ENCODE measurements around the gene BCL11A. TPM values are rescaled to one million over a fixed set of nuclear protein-coding genes. Genes with fewer than 3 reads are reported as not detected.

Gene BCL11A
- total and polyA plus RNA-seq, 2 of the 13 experiments (the other 11 are each of a cell fraction or from before 2014, with no cell fraction given), result not detected

DNA sequence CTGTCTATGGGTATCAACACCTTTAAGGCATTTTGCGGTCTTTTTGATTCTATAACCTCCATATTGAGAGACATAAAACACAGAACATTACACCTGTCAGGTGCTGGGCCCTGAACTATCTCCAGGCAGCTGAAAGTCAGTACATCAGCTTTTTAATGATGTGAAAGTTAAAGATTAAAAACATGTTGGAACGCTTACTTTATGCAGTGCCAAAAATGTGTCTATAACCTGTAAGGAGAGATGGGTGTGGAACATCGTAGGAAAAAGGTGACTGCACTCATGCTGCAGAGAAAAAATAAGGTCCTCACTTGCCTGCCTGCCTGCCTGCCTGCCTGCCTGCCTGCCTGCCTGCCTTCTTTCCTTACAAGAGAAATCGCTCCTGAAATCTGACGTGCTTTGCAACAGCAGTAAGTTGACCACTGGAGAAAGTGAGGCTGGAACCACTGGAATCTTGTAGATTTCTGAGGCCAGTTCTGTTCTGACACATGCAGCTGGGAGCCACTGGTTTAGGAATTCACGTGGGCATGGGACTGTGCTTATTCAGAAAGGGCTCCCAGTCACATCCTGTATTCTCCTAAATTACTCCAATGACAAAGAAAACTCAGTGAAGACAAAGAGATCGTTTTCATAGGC lies 34.1 kb downstream of the BCL11A start:
- WGBS (ENCODE audit: low lambda C conversion rate), result 34% methylated on average over 7 of the region's 7 CpGs
- Histone ChIP-seq H3K4me3 (replicated peaks in 1 of 3; ENCODE audit: insufficient read depth in 1 of 3, low read depth in 2 of 3, low read length in 3 of 3) (no peak overlapping the region), H3K79me2 (ENCODE audit: insufficient read depth, low read length) (no peaks in the 10 kb centered on the region), H3K9ac (ENCODE audit: insufficient read depth, low read depth, low read length) (no peak overlapping the region), H3K9me3 (ENCODE audit: low read length) (no peaks in the 10 kb centered on the region), H2AFZ (ENCODE audit: low read length) (no peak overlapping the region), H3K27ac (ENCODE audit: extremely low read length, insufficient read depth, low read length) (no peak overlapping the region), H3K4me1 (ENCODE audit: insufficient read depth, low read length) (no peaks in the 10 kb centered on the region), H3K36me3 (replicated peaks in 1 of 2; ENCODE audit: control insufficient read depth in 1 of 2, insufficient read depth in 2 of 2, low read length in 2 of 2) (no peaks in the 10 kb centered on the region), H3K27me3 (ENCODE audit: control insufficient read depth in 1 of 2, insufficient read depth in 2 of 2, low read length in 2 of 2) (peaks cover 0 to 16% of the 10 kb centered on the region in 2 experiments; a peak in 2 of 5 replicates), H4K20me1 (ENCODE audit: insufficient read depth, low read length) (no peaks in the 10 kb centered on the region), H3K4me2 (ENCODE audit: low read depth, low read length) (no peak overlapping the region)
- in situ Hi-C loops (cut with HindIII; ENCODE audit: extremely low pct_ligation_motif_present, low pct_unique_long_range_greater_than_20kb), result no loop called here
- DNase-seq (ENCODE audit: low spot score) (no peak), FAIRE-seq (no peak), ATAC-seq (no peak)
- ChIA-PET POLR2A (no interaction called here), CTCF (ENCODE audit: low intra/inter-chr PET ratio, low total read pairs) (no interaction called here)
- no TSS peak for BruUV-seq (replicated peaks)
- intact Hi-C loops (cut with micrococcal nuclease; ENCODE audit: unreplicated experiment), result no loop called here
- TF ChIP-seq SMAD1 (CRISPR knock-in tag; IDR thresholded peaks at IDR 0.05; ENCODE audit: borderline replicate concordance, low read depth) (no peak), ZNF563 (CRISPR knock-in tag; IDR thresholded peaks at IDR 0.05) (no peak), SP1 (IDR thresholded peaks at IDR 0.05) (no peak), SP1 (CRISPR knock-in tag; IDR thresholded peaks at IDR 0.05) (no peak), ZNF17 (CRISPR knock-in tag; IDR thresholded peaks at IDR 0.05) (no peak)

DNA sequence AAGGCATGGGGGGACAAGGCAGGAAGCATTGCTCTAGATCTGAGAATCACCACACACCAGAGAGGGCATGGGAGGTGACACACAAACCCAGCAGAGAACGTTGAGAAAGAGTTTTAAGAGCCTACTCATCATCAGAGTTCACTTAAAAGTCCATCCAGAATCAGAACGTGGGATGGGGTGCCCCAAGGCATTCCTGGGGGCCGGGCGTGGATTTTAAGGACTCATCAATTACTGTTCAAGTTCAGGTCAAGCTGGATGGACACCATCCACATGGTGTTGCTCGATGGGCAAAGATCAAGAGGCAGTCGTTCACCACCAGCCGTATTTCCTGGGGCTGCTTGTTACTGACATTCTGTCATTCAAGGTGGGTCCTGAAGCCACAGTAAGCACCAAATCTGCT lies 34.9 kb downstream of the BCL11A start:
- intact Hi-C loops (cut with micrococcal nuclease; ENCODE audit: unreplicated experiment), result no loop called here
- ChIA-PET CTCF (ENCODE audit: low intra/inter-chr PET ratio, low total read pairs) (no interaction called here), POLR2A (no interaction called here)
- 23% methylated on average over 6 of the region's 7 CpGs for WGBS (ENCODE audit: low lambda C conversion rate)
- Histone ChIP-seq H3K9ac (ENCODE audit: insufficient read depth, low read depth, low read length) (no peak overlapping the region), H3K4me2 (ENCODE audit: low read depth, low read length) (no peak overlapping the region), H3K36me3 (replicated peaks in 1 of 2; ENCODE audit: control insufficient read depth in 1 of 2, insufficient read depth in 2 of 2, low read length in 2 of 2) (no peaks in the 10 kb centered on the region), H3K27me3 (ENCODE audit: control insufficient read depth in 1 of 2, insufficient read depth in 2 of 2, low read length in 2 of 2) (peaks cover 0 to 20% of the 10 kb centered on the region in 2 experiments; a peak in 2 of 5 replicates), H2AFZ (ENCODE audit: low read length) (no peak overlapping the region), H3K4me3 (replicated peaks in 1 of 3; ENCODE audit: insufficient read depth in 1 of 3, low read depth in 2 of 3, low read length in 3 of 3) (no peak overlapping the region), H3K9me3 (ENCODE audit: low read length) (no peaks in the 10 kb centered on the region), H4K20me1 (ENCODE audit: insufficient read depth, low read length) (no peaks in the 10 kb centered on the region), H3K27ac (ENCODE audit: extremely low read length, insufficient read depth, low read length) (no peak overlapping the region), H3K4me1 (ENCODE audit: insufficient read depth, low read length) (no peaks in the 10 kb centered on the region), H3K79me2 (ENCODE audit: insufficient read depth, low read length) (no peaks in the 10 kb centered on the region)
- no peak for FAIRE-seq
- no peak for DNase-seq (ENCODE audit: low spot score)
- no peak for ATAC-seq
- in situ Hi-C loops (cut with HindIII; ENCODE audit: extremely low pct_ligation_motif_present, low pct_unique_long_range_greater_than_20kb), result no loop called here
- BruUV-seq (replicated peaks), result no TSS peak
- TF ChIP-seq, protein P1, sequence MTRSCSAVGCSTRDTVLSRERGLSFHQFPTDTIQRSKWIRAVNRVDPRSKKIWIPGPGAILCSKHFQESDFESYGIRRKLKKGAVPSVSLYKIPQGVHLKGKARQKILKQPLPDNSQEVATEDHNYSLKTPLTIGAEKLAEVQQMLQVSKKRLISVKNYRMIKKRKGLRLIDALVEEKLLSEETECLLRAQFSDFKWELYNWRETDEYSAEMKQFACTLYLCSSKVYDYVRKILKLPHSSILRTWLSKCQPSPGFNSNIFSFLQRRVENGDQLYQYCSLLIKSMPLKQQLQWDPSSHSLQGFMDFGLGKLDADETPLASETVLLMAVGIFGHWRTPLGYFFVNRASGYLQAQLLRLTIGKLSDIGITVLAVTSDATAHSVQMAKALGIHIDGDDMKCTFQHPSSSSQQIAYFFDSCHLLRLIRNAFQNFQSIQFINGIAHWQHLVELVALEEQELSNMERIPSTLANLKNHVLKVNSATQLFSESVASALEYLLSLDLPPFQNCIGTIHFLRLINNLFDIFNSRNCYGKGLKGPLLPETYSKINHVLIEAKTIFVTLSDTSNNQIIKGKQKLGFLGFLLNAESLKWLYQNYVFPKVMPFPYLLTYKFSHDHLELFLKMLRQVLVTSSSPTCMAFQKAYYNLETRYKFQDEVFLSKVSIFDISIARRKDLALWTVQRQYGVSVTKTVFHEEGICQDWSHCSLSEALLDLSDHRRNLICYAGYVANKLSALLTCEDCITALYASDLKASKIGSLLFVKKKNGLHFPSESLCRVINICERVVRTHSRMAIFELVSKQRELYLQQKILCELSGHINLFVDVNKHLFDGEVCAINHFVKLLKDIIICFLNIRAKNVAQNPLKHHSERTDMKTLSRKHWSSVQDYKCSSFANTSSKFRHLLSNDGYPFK (CRISPR knock-in tag; IDR thresholded peaks at IDR 0.05; ENCODE audit: borderline replicate concordance), result no peak
- TF ChIP-seq TEAD3 (CRISPR knock-in tag; optimal IDR thresholded peaks at IDR 0.05; ENCODE audit: borderline replicate concordance), result no peak
- TF ChIP-seq ZNF317 (CRISPR knock-in tag; IDR thresholded peaks at IDR 0.05), result no peak
- no peak for TF ChIP-seq ZFP36 (IDR thresholded peaks at IDR 0.05; ENCODE audit: borderline replicate concordance, low read depth, low read length, partially characterized antibody)
- TF ChIP-seq ZNF101 (CRISPR knock-in tag; IDR thresholded peaks at IDR 0.05; ENCODE audit: borderline replicate concordance, low read depth), result no peak
- TF ChIP-seq ZNF776 (CRISPR knock-in tag; IDR thresholded peaks at IDR 0.05), result no peak
- TF ChIP-seq, protein P2, sequence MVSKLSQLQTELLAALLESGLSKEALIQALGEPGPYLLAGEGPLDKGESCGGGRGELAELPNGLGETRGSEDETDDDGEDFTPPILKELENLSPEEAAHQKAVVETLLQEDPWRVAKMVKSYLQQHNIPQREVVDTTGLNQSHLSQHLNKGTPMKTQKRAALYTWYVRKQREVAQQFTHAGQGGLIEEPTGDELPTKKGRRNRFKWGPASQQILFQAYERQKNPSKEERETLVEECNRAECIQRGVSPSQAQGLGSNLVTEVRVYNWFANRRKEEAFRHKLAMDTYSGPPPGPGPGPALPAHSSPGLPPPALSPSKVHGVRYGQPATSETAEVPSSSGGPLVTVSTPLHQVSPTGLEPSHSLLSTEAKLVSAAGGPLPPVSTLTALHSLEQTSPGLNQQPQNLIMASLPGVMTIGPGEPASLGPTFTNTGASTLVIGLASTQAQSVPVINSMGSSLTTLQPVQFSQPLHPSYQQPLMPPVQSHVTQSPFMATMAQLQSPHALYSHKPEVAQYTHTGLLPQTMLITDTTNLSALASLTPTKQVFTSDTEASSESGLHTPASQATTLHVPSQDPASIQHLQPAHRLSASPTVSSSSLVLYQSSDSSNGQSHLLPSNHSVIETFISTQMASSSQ (IDR thresholded peaks at IDR 0.05; ENCODE audit: low read depth), result no peak
- TF ChIP-seq, protein P2 (CRISPR knock-in tag; IDR thresholded peaks at IDR 0.05; ENCODE audit: borderline replicate concordance), result no peak

All from HepG2 (cell line).